ENCODE data around the gene CCL25. TPM values are rescaled to one million over a fixed set of nuclear protein-coding genes. Genes with fewer than 3 reads are reported as not detected.
A peak's percentile ranks its signal among the peaks of the same experiment; 100 is the strongest.

The CCL25 gene
- total and polyA plus RNA-seq, 2 of the 13 experiments (the other 11 are each of a cell fraction or from before 2014, with no cell fraction given), result not detected

DNA sequence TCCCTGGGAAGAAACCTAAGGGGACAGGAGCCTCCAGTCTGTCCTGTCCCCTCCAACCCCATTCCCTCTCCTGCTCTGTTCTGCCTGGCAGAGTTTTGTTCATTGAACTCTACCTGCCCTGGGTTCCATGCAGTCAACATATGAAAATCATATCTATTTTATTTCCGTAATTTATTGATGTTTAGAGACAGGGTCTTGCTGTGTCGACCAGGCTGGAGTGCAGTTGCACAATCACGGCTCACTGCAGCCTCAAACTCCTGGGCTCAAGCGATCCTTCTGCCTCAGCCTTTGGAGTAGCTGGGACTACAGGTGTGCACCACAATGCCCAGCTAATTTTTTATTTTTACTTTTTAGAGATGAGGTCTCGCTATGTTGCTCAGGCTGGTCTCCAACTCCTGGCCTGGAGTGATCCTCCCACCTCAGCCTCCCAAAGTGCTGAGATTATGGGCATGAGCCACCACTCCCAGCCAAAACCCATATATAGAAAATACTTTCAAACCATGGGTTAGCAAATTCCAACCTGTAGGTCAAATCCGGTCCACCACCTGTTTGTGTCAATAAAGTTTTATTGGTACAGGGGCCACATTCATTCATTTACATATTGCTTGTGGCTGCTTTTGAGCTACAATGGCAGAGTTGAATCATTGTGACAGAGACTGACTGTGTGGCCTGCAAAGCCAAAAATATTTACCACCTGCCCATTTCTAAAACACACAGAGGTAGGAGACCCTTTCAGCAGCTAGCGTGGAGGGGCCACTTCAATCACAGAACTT is 57.5 kb downstream of the CCL25 start (continued):
- TF ChIP-seq, protein P1, sequence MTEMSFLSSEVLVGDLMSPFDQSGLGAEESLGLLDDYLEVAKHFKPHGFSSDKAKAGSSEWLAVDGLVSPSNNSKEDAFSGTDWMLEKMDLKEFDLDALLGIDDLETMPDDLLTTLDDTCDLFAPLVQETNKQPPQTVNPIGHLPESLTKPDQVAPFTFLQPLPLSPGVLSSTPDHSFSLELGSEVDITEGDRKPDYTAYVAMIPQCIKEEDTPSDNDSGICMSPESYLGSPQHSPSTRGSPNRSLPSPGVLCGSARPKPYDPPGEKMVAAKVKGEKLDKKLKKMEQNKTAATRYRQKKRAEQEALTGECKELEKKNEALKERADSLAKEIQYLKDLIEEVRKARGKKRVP (CRISPR knock-in tag; IDR thresholded peaks at IDR 0.05), result no peak
- TF ChIP-seq, protein P2, sequence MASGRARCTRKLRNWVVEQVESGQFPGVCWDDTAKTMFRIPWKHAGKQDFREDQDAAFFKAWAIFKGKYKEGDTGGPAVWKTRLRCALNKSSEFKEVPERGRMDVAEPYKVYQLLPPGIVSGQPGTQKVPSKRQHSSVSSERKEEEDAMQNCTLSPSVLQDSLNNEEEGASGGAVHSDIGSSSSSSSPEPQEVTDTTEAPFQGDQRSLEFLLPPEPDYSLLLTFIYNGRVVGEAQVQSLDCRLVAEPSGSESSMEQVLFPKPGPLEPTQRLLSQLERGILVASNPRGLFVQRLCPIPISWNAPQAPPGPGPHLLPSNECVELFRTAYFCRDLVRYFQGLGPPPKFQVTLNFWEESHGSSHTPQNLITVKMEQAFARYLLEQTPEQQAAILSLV (CRISPR knock-in tag; IDR thresholded peaks at IDR 0.05; ENCODE audit: borderline replicate concordance), result no peak
- no peak for TF ChIP-seq HDAC6 (IDR thresholded peaks at IDR 0.05; ENCODE audit: low read depth, low read length)
- TF ChIP-seq IRX3 (CRISPR knock-in tag; IDR thresholded peaks at IDR 0.05; ENCODE audit: borderline replicate concordance, low read depth), result no peak
- TF ChIP-seq, protein P3, sequence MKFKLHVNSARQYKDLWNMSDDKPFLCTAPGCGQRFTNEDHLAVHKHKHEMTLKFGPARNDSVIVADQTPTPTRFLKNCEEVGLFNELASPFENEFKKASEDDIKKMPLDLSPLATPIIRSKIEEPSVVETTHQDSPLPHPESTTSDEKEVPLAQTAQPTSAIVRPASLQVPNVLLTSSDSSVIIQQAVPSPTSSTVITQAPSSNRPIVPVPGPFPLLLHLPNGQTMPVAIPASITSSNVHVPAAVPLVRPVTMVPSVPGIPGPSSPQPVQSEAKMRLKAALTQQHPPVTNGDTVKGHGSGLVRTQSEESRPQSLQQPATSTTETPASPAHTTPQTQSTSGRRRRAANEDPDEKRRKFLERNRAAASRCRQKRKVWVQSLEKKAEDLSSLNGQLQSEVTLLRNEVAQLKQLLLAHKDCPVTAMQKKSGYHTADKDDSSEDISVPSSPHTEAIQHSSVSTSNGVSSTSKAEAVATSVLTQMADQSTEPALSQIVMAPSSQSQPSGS (CRISPR knock-in tag; IDR thresholded peaks at IDR 0.05), result no peak
- peak; percentile 45 for TF ChIP-seq CEBPB (IDR thresholded peaks at IDR 0.05; ENCODE audit: borderline replicate concordance, low read depth, low read length)
- peak; percentile 74 for TF ChIP-seq ZNF121 (CRISPR knock-in tag; IDR thresholded peaks at IDR 0.05)
- no peak for TF ChIP-seq SP140L (CRISPR knock-in tag; IDR thresholded peaks at IDR 0.05; ENCODE audit: borderline replicate concordance)
- TF ChIP-seq, protein P4, sequence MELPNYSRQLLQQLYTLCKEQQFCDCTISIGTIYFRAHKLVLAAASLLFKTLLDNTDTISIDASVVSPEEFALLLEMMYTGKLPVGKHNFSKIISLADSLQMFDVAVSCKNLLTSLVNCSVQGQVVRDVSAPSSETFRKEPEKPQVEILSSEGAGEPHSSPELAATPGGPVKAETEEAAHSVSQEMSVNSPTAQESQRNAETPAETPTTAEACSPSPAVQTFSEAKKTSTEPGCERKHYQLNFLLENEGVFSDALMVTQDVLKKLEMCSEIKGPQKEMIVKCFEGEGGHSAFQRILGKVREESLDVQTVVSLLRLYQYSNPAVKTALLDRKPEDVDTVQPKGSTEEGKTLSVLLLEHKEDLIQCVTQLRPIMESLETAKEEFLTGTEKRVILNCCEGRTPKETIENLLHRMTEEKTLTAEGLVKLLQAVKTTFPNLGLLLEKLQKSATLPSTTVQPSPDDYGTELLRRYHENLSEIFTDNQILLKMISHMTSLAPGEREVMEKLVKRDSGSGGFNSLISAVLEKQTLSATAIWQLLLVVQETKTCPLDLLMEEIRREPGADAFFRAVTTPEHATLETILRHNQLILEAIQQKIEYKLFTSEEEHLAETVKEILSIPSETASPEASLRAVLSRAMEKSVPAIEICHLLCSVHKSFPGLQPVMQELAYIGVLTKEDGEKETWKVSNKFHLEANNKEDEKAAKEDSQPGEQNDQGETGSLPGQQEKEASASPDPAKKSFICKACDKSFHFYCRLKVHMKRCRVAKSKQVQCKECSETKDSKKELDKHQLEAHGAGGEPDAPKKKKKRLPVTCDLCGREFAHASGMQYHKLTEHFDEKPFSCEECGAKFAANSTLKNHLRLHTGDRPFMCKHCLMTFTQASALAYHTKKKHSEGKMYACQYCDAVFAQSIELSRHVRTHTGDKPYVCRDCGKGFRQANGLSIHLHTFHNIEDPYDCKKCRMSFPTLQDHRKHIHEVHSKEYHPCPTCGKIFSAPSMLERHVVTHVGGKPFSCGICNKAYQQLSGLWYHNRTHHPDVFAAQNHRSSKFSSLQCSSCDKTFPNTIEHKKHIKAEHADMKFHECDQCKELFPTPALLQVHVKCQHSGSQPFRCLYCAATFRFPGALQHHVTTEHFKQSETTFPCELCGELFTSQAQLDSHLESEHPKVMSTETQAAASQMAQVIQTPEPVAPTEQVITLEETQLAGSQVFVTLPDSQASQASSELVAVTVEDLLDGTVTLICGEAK (IDR thresholded peaks at IDR 0.05), result peak; percentile 92
- TF ChIP-seq, protein P4 (CRISPR knock-in tag; IDR thresholded peaks at IDR 0.05), result peak; percentile 99

All from HepG2 (cell line).